ENCODE measurements around the gene ACSS1. TPM values are rescaled to one million over a fixed set of nuclear protein-coding genes. Genes with fewer than 3 reads are reported as not detected.

Gene ACSS1
- total and polyA plus RNA-seq, 2 experiments from 2014 or later = 1.3 to 4.1 TPM

GRCh38 chr20:25048519-25048952 lies 9.4 kb downstream of the ACSS1 start (continued):
- TF ChIP-seq ZNF462 (CRISPR knock-in tag; IDR thresholded peaks at IDR 0.05) (no peak), CREB1 (CRISPR knock-in tag; IDR thresholded peaks at IDR 0.05; ENCODE audit: low read depth) (no peak), NANOG (IDR thresholded peaks at IDR 0.05; ENCODE audit: borderline replicate concordance) (no peak), ZNF114 (CRISPR knock-in tag; IDR thresholded peaks at IDR 0.05) (no peak), STAT1 (IDR thresholded peaks at IDR 0.05; ENCODE audit: unreplicated experiment) (no peak), EZH2 (IDR thresholded peaks at IDR 0.05; ENCODE audit: low read depth, unreplicated experiment) (no peak), JUNB (IDR thresholded peaks at IDR 0.05; ENCODE audit: unreplicated experiment) (no peak), CTCF (conservative IDR thresholded peaks at IDR 0.05; ENCODE audit: low read depth in 2 of 2) (no peak)

GRCh38 chr20:25047766-25048165 lies 10.2 kb downstream of the ACSS1 start:
- no peaks in the 10 kb centered on the region for H3K36me3 Mint-ChIP-seq (ENCODE audit: low read depth)
- no peaks in the 10 kb centered on the region for H4K20me1 ChIP-seq (replicated peaks; ENCODE audit: insufficient read depth)
- no peak overlapping the region for H3K27ac ChIP-seq (ENCODE audit: low read depth)
- H3K27ac Mint-ChIP-seq = no peak overlapping the region
- H3K79me2 ChIP-seq (replicated peaks; ENCODE audit: insufficient read depth) = no peaks in the 10 kb centered on the region
- peaks cover 6% of the 10 kb centered on the region; the same call in 1 of the 3 replicates for H3K4me1 Mint-ChIP-seq
- H3K4me3 ChIP-seq = no peak overlapping the region
- H3K36me3 ChIP-seq (ENCODE audit: insufficient read depth) = no peaks in the 10 kb centered on the region
- H2AFZ ChIP-seq = no peak overlapping the region
- H3K9me2 ChIP-seq (ENCODE audit: insufficient read depth) = no peaks in the 10 kb centered on the region; the same call in 1 of the 2 replicates
- peaks cover 8% of the 10 kb centered on the region; the same call in 1 of the 2 replicates for H3K4me1 ChIP-seq (ENCODE audit: insufficient read depth)
- no peaks in the 10 kb centered on the region for H3F3A ChIP-seq (replicated peaks; ENCODE audit: low read depth)
- no peak for ATAC-seq
- H3K9me3 Mint-ChIP-seq = no peaks in the 10 kb centered on the region; the same call in 2 of the 3 replicates
- peaks cover 16% of the 10 kb centered on the region for H3K27me3 Mint-ChIP-seq (ENCODE audit: insufficient read depth, low read depth, poor library complexity)
- H3K4me2 ChIP-seq = no peak overlapping the region
- no peak overlapping the region for H3K4me3 Mint-ChIP-seq
- no peak for DNase-seq (ENCODE audit: low spot score)
- no peaks in the 10 kb centered on the region for H3K27me3 ChIP-seq (ENCODE audit: insufficient read depth)
- TF ChIP-seq NANOG (IDR thresholded peaks at IDR 0.05; ENCODE audit: borderline replicate concordance) (no peak), ETS1 (IDR thresholded peaks at IDR 0.05) (no peak), CTCF (conservative IDR thresholded peaks at IDR 0.05; ENCODE audit: low read depth in 2 of 2) (no peak), JUNB (IDR thresholded peaks at IDR 0.05; ENCODE audit: unreplicated experiment) (no peak), ZNF114 (CRISPR knock-in tag; IDR thresholded peaks at IDR 0.05) (no peak), STAT1 (IDR thresholded peaks at IDR 0.05; ENCODE audit: unreplicated experiment) (no peak), ZNF331 (CRISPR knock-in tag; IDR thresholded peaks at IDR 0.05; ENCODE audit: low read depth) (no peak)
